Neural cell (in vitro differentiated cells): ENCODE measurements around the gene GOLGA6L10. TPM values are rescaled to one million over a fixed set of nuclear protein-coding genes. Genes with fewer than 3 reads are reported as not detected.

ENCODE experiments used
- H2AFZ ChIP-seq: fragments of 200-600, 300-800 bp; sonication (generic), shearing (Covaris generic); 2 replicates; pipeline ENCODE4 v1.6.0; 2014; ENCODE audit warnings: low read depth, mild to moderate bottlenecking, antibody characterized with exemption, low read length, moderate library complexity
- H3F3A ChIP-seq: fragments of 200-600 bp; shearing (Covaris generic); 2 replicates; pipeline ENCODE4 v1.6.1; 2016; ENCODE audit warnings: mild to moderate bottlenecking, moderate library complexity, mixed read lengths, antibody characterized with exemption, low read length; ENCODE audit not compliant: insufficient read depth, poor library complexity, severe bottlenecking
- H3K27ac ChIP-seq: fragments of 200-600, 300-800 bp; sonication (generic), shearing (Covaris generic); 2 replicates; pipeline ENCODE4 v1.5.1; 2014; ENCODE audit warnings: mild to moderate bottlenecking, low read length, moderate library complexity
- H3K27me3 ChIP-seq: fragments of 300-800, 200-600 bp; sonication (generic), shearing (Covaris generic); 2 replicates; pipeline ENCODE4 v1.6.0; 2014; ENCODE audit warnings: mild to moderate bottlenecking, low read depth, low read length, moderate library complexity; ENCODE audit not compliant: insufficient read depth
- H3K36me3 ChIP-seq: fragments of 300-800, 200-600 bp; sonication (generic), shearing (Covaris generic); 2 replicates; pipeline ENCODE4 v1.5.1; 2014; ENCODE audit warnings: mild to moderate bottlenecking, antibody characterized with exemption, low read length, moderate library complexity; ENCODE audit not compliant: insufficient read depth
- H3K4me2 ChIP-seq: fragments of 300-800, 200-600 bp; sonication (generic), shearing (Covaris generic); 2 replicates; pipeline ENCODE4 v1.6.0; 2014; ENCODE audit warnings: mild to moderate bottlenecking, low read length
- H3K4me3 ChIP-seq: fragments of 300-800, 200-600 bp; sonication (generic), shearing (Covaris generic); 2 replicates; pipeline ENCODE4 v1.5.1; 2014; ENCODE audit warnings: mild to moderate bottlenecking, low read length, moderate library complexity
- H3K79me2 ChIP-seq: fragments of 200-600 bp; shearing (Covaris generic); replicated peaks from 2 replicates; pipeline ENCODE4 v1.6.0; 2014; ENCODE audit warnings: mild to moderate bottlenecking, low read length, moderate library complexity; ENCODE audit not compliant: insufficient read depth
- H3K9ac ChIP-seq: fragments of 300-800, 200-600 bp; sonication (generic), shearing (Covaris generic); 2 replicates; pipeline ENCODE4 v1.6.1; 2016; ENCODE audit warnings: mild to moderate bottlenecking, low read length, mixed read lengths
- H3K9me2 ChIP-seq: fragments of 200-600 bp; shearing (Covaris generic); 2 replicates; pipeline ENCODE4 v1.6.1; 2016; ENCODE audit warnings: mild to moderate bottlenecking, low read length, mixed read lengths; ENCODE audit not compliant: insufficient read depth
- H3K9me3 ChIP-seq: fragments of 200-600, 300-800 bp; sonication (generic), shearing (Covaris generic); 2 replicates; pipeline ENCODE4 v1.6.1; 2016; ENCODE audit warnings: mild to moderate bottlenecking, mixed run types, low read length, moderate library complexity, mixed read lengths
- H4K20me1 ChIP-seq: fragments of 200-600 bp; shearing (Covaris generic); 2 replicates; pipeline ENCODE4 v1.6.1; 2016; ENCODE audit warnings: mild to moderate bottlenecking, mixed run types; ENCODE audit not compliant: insufficient read depth
- CTCF ChIP-seq: fragments of 450-650 bp; IDR thresholded peaks from 2 replicates; pipeline ENCODE4 v1.5.1; 2014; ENCODE audit warnings: antibody characterized with exemption, mild to moderate bottlenecking, moderate library complexity; ENCODE audit not compliant: poor library complexity, severe bottlenecking
- EP300 ChIP-seq: fragments of 450-650 bp; conservative IDR thresholded peaks from 2 replicates; pipeline ENCODE4 v1.6.1; 2014; ENCODE audit warnings: antibody characterized with exemption, mild to moderate bottlenecking, moderate library complexity; ENCODE audit not compliant: poor library complexity, severe bottlenecking
- EZH2 ChIP-seq: fragments of 200-600, 300-800 bp; shearing (Covaris generic), sonication (generic); IDR thresholded peaks from 2 replicates; pipeline ENCODE4 v1.6.1; 2014; ENCODE audit warnings: antibody characterized with exemption, low read length, borderline replicate concordance, mild to moderate bottlenecking; ENCODE audit not compliant: insufficient read depth, poor library complexity, severe bottlenecking
- MXI1 ChIP-seq: fragments of 450-650 bp; conservative IDR thresholded peaks from 2 replicates; pipeline ENCODE4 v1.6.1; 2014; ENCODE audit warnings: antibody characterized with exemption, mild to moderate bottlenecking; ENCODE audit not compliant: poor library complexity, severe bottlenecking
- POLR2AphosphoS5 ChIP-seq: IDR thresholded peaks from 2 replicates; pipeline ENCODE4 v1.6.1; 2012
- RAD21 ChIP-seq: fragments of 450-650 bp; conservative IDR thresholded peaks from 2 replicates; pipeline ENCODE4 v1.6.1; 2014; ENCODE audit warnings: antibody characterized with exemption, mild to moderate bottlenecking, moderate library complexity
- REST ChIP-seq: IDR thresholded peaks from 2 replicates; pipeline ENCODE4 v1.6.1; 2012; ENCODE audit warnings: borderline replicate concordance
- SMC3 ChIP-seq: fragments of 450-650 bp; conservative IDR thresholded peaks from 2 replicates; pipeline ENCODE4 v1.6.1; 2014; ENCODE audit warnings: antibody characterized with exemption, mild to moderate bottlenecking, moderate library complexity; ENCODE audit not compliant: poor library complexity
- TAF1 ChIP-seq: IDR thresholded peaks from 2 replicates; pipeline ENCODE4 v1.6.1; 2012; ENCODE audit warnings: low read depth
- polyA plus RNA-seq: library from polyadenylated mRNA; depleted of rRNA; stranded (reverse); fragments of >200 nt; gene quantifications from 2 replicates; pipeline ENCODE4 v1.2.3, GENCODE V29; 2014

The GOLGA6L10 gene
- polyA plus RNA-seq, 1 donor from 2014 or later, result 7.4 TPM

- Histone ChIP-seq H3K27me3 (no peaks in the 10 kb centered on the region), H3K9ac (no peak overlapping the region), H3K27ac (no peak overlapping the region), H3K79me2 (no peaks in the 10 kb centered on the region), H2AFZ (no peak overlapping the region), H3K9me3 (no peaks in the 10 kb centered on the region), H3K9me2 (no peaks in the 10 kb centered on the region), H3F3A (no peaks in the 10 kb centered on the region), H3K4me2 (no peak overlapping the region), H3K36me3 (no peaks in the 10 kb centered on the region), H3K4me3 (no peak overlapping the region), H4K20me1 (no peaks in the 10 kb centered on the region)
- TF ChIP-seq MXI1 (no peak), EZH2 (no peak), REST (no peak), POLR2AphosphoS5 (no peak), CTCF (no peak), RAD21 (no peak), TAF1 (no peak), EP300 (no peak), SMC3 (no peak)
Observed at GRCh38 chr15:82309802-82310201, 39.5 kb downstream of the GOLGA6L10 start.

GRCh38 chr15:82307714-82308081 lies 41.6 kb downstream of the GOLGA6L10 start:
- H3F3A ChIP-seq, result no peaks in the 10 kb centered on the region
- H3K9ac ChIP-seq, result no peak overlapping the region
- no peaks in the 10 kb centered on the region for H3K27me3 ChIP-seq
- no peaks in the 10 kb centered on the region for H3K9me2 ChIP-seq
- no peak overlapping the region for H2AFZ ChIP-seq
- H3K4me3 ChIP-seq, result no peak overlapping the region
- H3K27ac ChIP-seq, result no peak overlapping the region
- H3K4me2 ChIP-seq, result no peak overlapping the region
- no peaks in the 10 kb centered on the region for H3K36me3 ChIP-seq
- H3K9me3 ChIP-seq, result no peaks in the 10 kb centered on the region
- H4K20me1 ChIP-seq, result no peaks in the 10 kb centered on the region
- no peaks in the 10 kb centered on the region for H3K79me2 ChIP-seq
- TF ChIP-seq REST (no peak), CTCF (no peak), EP300 (no peak), POLR2AphosphoS5 (no peak), TAF1 (no peak), SMC3 (no peak), EZH2 (no peak), MXI1 (no peak)
